SU-DHL-6 (cell line): ENCODE data around the gene IQCM.

Source experiments
- H2AFZ ChIP-seq: fragments of 200-600 bp; sonication (generic); 2 replicates; pipeline ENCODE4 v1.6.1; 2014; ENCODE audit warnings: low read depth, mild to moderate bottlenecking, moderate library complexity, mixed read lengths, antibody characterized with exemption, low read length; ENCODE audit not compliant: severe bottlenecking
- H3F3A ChIP-seq: fragments of 200-600 bp; shearing (Covaris generic); 2 replicates; pipeline ENCODE4 v1.6.0; 2016; ENCODE audit warnings: antibody characterized with exemption, mild to moderate bottlenecking; ENCODE audit not compliant: insufficient read depth
- H3K27ac ChIP-seq: fragments of 200-600 bp; sonication (generic); 2 replicates; pipeline ENCODE4 v1.5.1; 2016; ENCODE audit warnings: low read depth, mild to moderate bottlenecking, low read length, moderate library complexity, mixed read lengths
- H3K27me3 ChIP-seq: fragments of 200-600 bp; sonication (generic), shearing (Covaris generic); 2 replicates; pipeline ENCODE4 v1.6.0; 2014; ENCODE audit warnings: mild to moderate bottlenecking, low read length
- H3K36me3 ChIP-seq: fragments of 200-600 bp; sonication (generic); 2 replicates; pipeline ENCODE4 v1.6.1; 2014; ENCODE audit warnings: mild to moderate bottlenecking, low read length, mixed read lengths
- H3K4me2 ChIP-seq: fragments of 300-600, 200-600 bp; shearing (Covaris generic), sonication (generic); 2 replicates; pipeline ENCODE4 v1.6.0; 2014; ENCODE audit warnings: low read length, low read depth, mild to moderate bottlenecking; ENCODE audit not compliant: poor library complexity, severe bottlenecking
- H3K4me3 ChIP-seq: fragments of 200-600 bp; sonication (generic); 2 replicates; pipeline ENCODE4 v1.5.1; 2014; ENCODE audit warnings: antibody characterized with exemption, low read length, mild to moderate bottlenecking, mixed read lengths; ENCODE audit not compliant: insufficient read depth, poor library complexity, severe bottlenecking
- H3K79me2 ChIP-seq: fragments of 200-600 bp; sonication (generic); 2 replicates; pipeline ENCODE4 v1.6.1; 2014; ENCODE audit warnings: mild to moderate bottlenecking, low read length, moderate library complexity; ENCODE audit not compliant: insufficient read depth
- H3K9ac ChIP-seq: fragments of 200-600 bp; sonication (generic); 2 replicates; pipeline ENCODE4 v1.7.0; 2014; ENCODE audit warnings: mild to moderate bottlenecking, low read length
- H3K9me2 ChIP-seq: fragments of 200-600 bp; sonication (generic); replicated peaks from 2 replicates; pipeline ENCODE4 v1.6.1; 2014; ENCODE audit warnings: low read length; ENCODE audit not compliant: insufficient read depth
- H3K9me3 ChIP-seq: fragments of 200-600 bp; sonication (generic); 2 replicates; pipeline ENCODE4 v1.6.1; 2014; ENCODE audit warnings: low read length, mixed read lengths; ENCODE audit not compliant: insufficient read depth
- H4K20me1 ChIP-seq: fragments of 200-600 bp; sonication (generic); 2 replicates; pipeline ENCODE4 v1.6.1; 2014; ENCODE audit warnings: low read depth, mild to moderate bottlenecking, antibody characterized with exemption, low read length, moderate library complexity, mixed read lengths
- EZH2phosphoT487 ChIP-seq: fragments of 200-600 bp; sonication (generic), shearing (Covaris generic); conservative IDR thresholded peaks from 2 replicates; pipeline ENCODE4 v1.6.1; 2018; ENCODE audit warnings: mild to moderate bottlenecking, antibody characterized with exemption, low read length, moderate library complexity, mixed read lengths
- TF ChIP-seq, protein P1 (sequence below): fragments of 200-600 bp; sonication (generic); IDR thresholded peaks from one replicate; pipeline ENCODE4 v1.5.1; 2017; ENCODE audit warnings: antibody characterized with exemption, mild to moderate bottlenecking, low read length, moderate library complexity; ENCODE audit not compliant: insufficient read depth, poor library complexity, severe bottlenecking

Gene IQCM

DNA sequence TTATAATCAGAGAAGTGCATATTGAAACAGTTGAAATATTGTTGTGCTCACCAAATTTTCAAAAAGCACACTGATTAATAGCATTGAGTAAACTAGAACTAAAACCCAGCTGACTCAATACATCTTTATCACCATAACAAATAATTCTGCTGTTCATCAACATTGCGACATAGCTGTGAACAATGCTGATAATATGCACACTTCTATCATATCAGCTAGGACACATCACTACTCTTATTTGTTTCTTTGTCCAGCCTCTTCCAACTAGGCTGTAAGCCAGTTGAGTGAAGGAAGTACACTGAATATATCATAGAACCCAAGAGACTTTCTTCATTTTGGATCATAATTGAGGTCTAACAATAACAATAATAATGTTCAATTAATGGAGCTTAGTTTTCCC, 349.7 kb downstream of the IQCM start:
- TF ChIP-seq, protein P1, sequence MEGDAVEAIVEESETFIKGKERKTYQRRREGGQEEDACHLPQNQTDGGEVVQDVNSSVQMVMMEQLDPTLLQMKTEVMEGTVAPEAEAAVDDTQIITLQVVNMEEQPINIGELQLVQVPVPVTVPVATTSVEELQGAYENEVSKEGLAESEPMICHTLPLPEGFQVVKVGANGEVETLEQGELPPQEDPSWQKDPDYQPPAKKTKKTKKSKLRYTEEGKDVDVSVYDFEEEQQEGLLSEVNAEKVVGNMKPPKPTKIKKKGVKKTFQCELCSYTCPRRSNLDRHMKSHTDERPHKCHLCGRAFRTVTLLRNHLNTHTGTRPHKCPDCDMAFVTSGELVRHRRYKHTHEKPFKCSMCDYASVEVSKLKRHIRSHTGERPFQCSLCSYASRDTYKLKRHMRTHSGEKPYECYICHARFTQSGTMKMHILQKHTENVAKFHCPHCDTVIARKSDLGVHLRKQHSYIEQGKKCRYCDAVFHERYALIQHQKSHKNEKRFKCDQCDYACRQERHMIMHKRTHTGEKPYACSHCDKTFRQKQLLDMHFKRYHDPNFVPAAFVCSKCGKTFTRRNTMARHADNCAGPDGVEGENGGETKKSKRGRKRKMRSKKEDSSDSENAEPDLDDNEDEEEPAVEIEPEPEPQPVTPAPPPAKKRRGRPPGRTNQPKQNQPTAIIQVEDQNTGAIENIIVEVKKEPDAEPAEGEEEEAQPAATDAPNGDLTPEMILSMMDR: no peak
- TF ChIP-seq EZH2phosphoT487: no peak
- no peaks in the 10 kb centered on the region for H3K9me2 ChIP-seq
- H4K20me1 ChIP-seq: no peaks in the 10 kb centered on the region
- H3K79me2 ChIP-seq: no peaks in the 10 kb centered on the region
- H3K4me3 ChIP-seq: no peak overlapping the region
- H3K27me3 ChIP-seq: no peaks in the 10 kb centered on the region
- no peak overlapping the region for H3K4me2 ChIP-seq
- H2AFZ ChIP-seq: no peak overlapping the region
- H3K36me3 ChIP-seq: no peaks in the 10 kb centered on the region
- no peaks in the 10 kb centered on the region for H3F3A ChIP-seq
- H3K27ac ChIP-seq: no peak overlapping the region
- no peak overlapping the region for H3K9ac ChIP-seq
- no peaks in the 10 kb centered on the region for H3K9me3 ChIP-seq

DNA sequence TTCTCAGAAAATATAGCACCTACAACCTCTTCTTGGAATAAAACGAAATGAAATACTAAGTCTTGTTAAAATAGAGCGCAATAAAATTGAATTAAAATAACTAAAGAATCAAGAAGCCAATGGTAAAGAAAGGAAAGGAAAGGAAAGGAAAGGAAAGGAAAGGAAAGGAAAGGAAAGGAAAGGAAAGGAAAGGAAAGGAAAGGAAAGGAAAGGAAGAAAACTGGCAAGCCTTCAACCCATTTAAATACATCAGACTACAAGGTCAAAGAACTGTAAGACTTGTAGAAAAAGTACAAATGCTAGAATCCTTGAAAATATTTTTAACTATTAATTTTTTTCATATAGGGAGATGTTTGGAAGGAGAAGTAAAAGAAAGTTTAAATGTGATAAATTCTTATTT, 372.1 kb downstream of the IQCM start:
- Histone ChIP-seq H3K9ac (no peak overlapping the region), H3K36me3 (no peaks in the 10 kb centered on the region), H3K9me3 (no peaks in the 10 kb centered on the region), H3K9me2 (no peaks in the 10 kb centered on the region), H3K4me3 (no peak overlapping the region), H3K27ac (no peak overlapping the region), H3K4me2 (no peak overlapping the region), H4K20me1 (no peaks in the 10 kb centered on the region), H3K79me2 (no peaks in the 10 kb centered on the region), H3K27me3 (no peaks in the 10 kb centered on the region), H3F3A (no peaks in the 10 kb centered on the region), H2AFZ (no peak overlapping the region)
- TF ChIP-seq EZH2phosphoT487: no peak
- TF ChIP-seq, protein P1: no peak

DNA sequence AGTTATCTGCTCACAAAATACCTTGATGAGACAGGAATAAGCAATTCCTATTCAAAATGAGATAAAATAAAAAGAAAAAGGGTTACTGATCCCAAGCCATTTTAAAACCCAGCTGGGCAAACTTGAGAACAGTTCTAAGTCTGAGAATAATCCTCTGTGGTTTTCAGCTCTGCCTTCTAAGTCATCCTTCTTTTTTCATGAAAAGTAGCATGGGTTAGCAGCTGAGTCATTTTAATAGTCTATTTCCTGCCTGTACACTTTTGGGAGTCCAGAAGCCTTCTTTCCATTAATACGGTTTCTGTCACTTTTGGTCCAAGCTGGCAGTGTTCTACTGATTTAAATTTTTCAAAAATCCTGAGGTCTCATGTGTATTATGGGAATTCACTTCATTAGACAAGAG, 374.3 kb downstream of the IQCM start:
- Histone ChIP-seq H4K20me1 (no peaks in the 10 kb centered on the region), H3K4me2 (no peak overlapping the region), H2AFZ (no peak overlapping the region), H3K36me3 (no peaks in the 10 kb centered on the region), H3K79me2 (no peaks in the 10 kb centered on the region), H3K9ac (no peak overlapping the region), H3K27ac (no peak overlapping the region), H3K27me3 (no peaks in the 10 kb centered on the region), H3K9me3 (no peaks in the 10 kb centered on the region), H3K9me2 (no peaks in the 10 kb centered on the region), H3K4me3 (no peak overlapping the region), H3F3A (no peaks in the 10 kb centered on the region)
- TF ChIP-seq, protein P1: no peak
- TF ChIP-seq EZH2phosphoT487: no peak
